ENCODE results near the gene ACOX1. TPM values are rescaled to one million over a fixed set of nuclear protein-coding genes. Genes with fewer than 3 reads are reported as not detected.

ACOX1 gene
- total and polyA plus RNA-seq, 2 experiments from 2014 or later = 36.0 to 93.6 TPM

GRCh38 chr17:75899353-75899752 is 79.6 kb downstream of the ACOX1 start:
- no peak overlapping the region for H3K4me2 ChIP-seq
- H3K79me2 ChIP-seq = peaks cover 34% of the 10 kb centered on the region
- H4K20me1 ChIP-seq (ENCODE audit: insufficient read depth, poor library complexity, severe bottlenecking) = no peaks in the 10 kb centered on the region
- H2AFZ ChIP-seq = no peak overlapping the region
- TF ChIP-seq CTCF (IDR thresholded peaks at IDR 0.05; ENCODE audit: poor library complexity) = no peak
- TF ChIP-seq EZH2phosphoT487 (IDR thresholded peaks at IDR 0.05; ENCODE audit: low read depth, severe bottlenecking, unreplicated experiment) = no peak
- TF ChIP-seq EZH2 (IDR thresholded peaks at IDR 0.05; ENCODE audit: borderline replicate concordance) = no peak
- H3K4me3 ChIP-seq = no peak overlapping the region
- H3K9me3 ChIP-seq (ENCODE audit: low read depth) = no peaks in the 10 kb centered on the region
- no peak overlapping the region for H3K27ac ChIP-seq
- H3K36me3 ChIP-seq (replicated peaks; ENCODE audit: insufficient read depth, low read depth) = no peaks in the 10 kb centered on the region
- H3K27me3 ChIP-seq = no peaks in the 10 kb centered on the region
- DNase-seq (ENCODE audit: low spot score) = no peak
- WGBS (ENCODE audit: low lambda C conversion rate, missing lambda C conversion rate) = 95% methylated on average over 12 of the region's 13 CpGs
- H3K9me2 ChIP-seq (replicated peaks; ENCODE audit: insufficient read depth) = no peaks in the 10 kb centered on the region
- H3K4me1 ChIP-seq (ENCODE audit: insufficient read depth) = peaks cover 17% of the 10 kb centered on the region

- DNase-seq (ENCODE audit: low spot score) = no peak
- Histone ChIP-seq H3K27me3 (no peaks in the 10 kb centered on the region), H3K36me3 (replicated peaks; ENCODE audit: insufficient read depth, low read depth) (no peaks in the 10 kb centered on the region), H3K4me2 (no peak overlapping the region), H3K27ac (no peak overlapping the region), H3K9me3 (ENCODE audit: low read depth) (no peaks in the 10 kb centered on the region), H4K20me1 (ENCODE audit: insufficient read depth, poor library complexity, severe bottlenecking) (no peaks in the 10 kb centered on the region), H3K9me2 (replicated peaks; ENCODE audit: insufficient read depth) (no peaks in the 10 kb centered on the region), H3K4me3 (no peak overlapping the region), H2AFZ (no peak overlapping the region), H3K79me2 (peaks cover 29% of the 10 kb centered on the region), H3K4me1 (ENCODE audit: insufficient read depth) (peaks cover 14% of the 10 kb centered on the region)
- 96% methylated on average over 15 of the region's 16 CpGs for WGBS (ENCODE audit: low lambda C conversion rate, missing lambda C conversion rate)
- TF ChIP-seq CTCF (IDR thresholded peaks at IDR 0.05; ENCODE audit: poor library complexity) = no peak
- no peak for TF ChIP-seq EZH2 (IDR thresholded peaks at IDR 0.05; ENCODE audit: borderline replicate concordance)
- no peak for TF ChIP-seq EZH2phosphoT487 (IDR thresholded peaks at IDR 0.05; ENCODE audit: low read depth, severe bottlenecking, unreplicated experiment)
Observed at GRCh38 chr17:75898791-75899190, 80.2 kb downstream of the ACOX1 start.

- Histone ChIP-seq H3K27ac (no peak overlapping the region), H3K36me3 (replicated peaks; ENCODE audit: insufficient read depth, low read depth) (no peaks in the 10 kb centered on the region)
Observed at GRCh38 chr17:75898065-75898464, 80.9 kb downstream of the ACOX1 start.

More at GRCh38 chr17:75898065-75898464, 80.9 kb downstream of the ACOX1 start:
- H3K27me3 ChIP-seq = no peaks in the 10 kb centered on the region
- no peak for DNase-seq (ENCODE audit: low spot score)
- 94% methylated on average over 8 of the region's 8 CpGs for WGBS (ENCODE audit: low lambda C conversion rate, missing lambda C conversion rate)
- no peak for TF ChIP-seq CTCF (IDR thresholded peaks at IDR 0.05; ENCODE audit: poor library complexity)
- no peak for TF ChIP-seq EZH2phosphoT487 (IDR thresholded peaks at IDR 0.05; ENCODE audit: low read depth, severe bottlenecking, unreplicated experiment)
- TF ChIP-seq EZH2 (IDR thresholded peaks at IDR 0.05; ENCODE audit: borderline replicate concordance) = no peak
- no peaks in the 10 kb centered on the region for H3K9me2 ChIP-seq (replicated peaks; ENCODE audit: insufficient read depth)
- no peak overlapping the region for H3K4me2 ChIP-seq
- no peak overlapping the region for H2AFZ ChIP-seq
- peaks cover 22% of the 10 kb centered on the region for H3K79me2 ChIP-seq
- peaks cover 11% of the 10 kb centered on the region for H3K4me1 ChIP-seq (ENCODE audit: insufficient read depth)
- H4K20me1 ChIP-seq (ENCODE audit: insufficient read depth, poor library complexity, severe bottlenecking) = no peaks in the 10 kb centered on the region
- H3K9me3 ChIP-seq (ENCODE audit: low read depth) = no peaks in the 10 kb centered on the region
- no peak overlapping the region for H3K4me3 ChIP-seq

Data from hepatocyte (in vitro differentiated cells).